HepG2 (cell line): Measurements from ENCODE around the gene NLGN3. TPM values are rescaled to one million over a fixed set of nuclear protein-coding genes. Genes with fewer than 3 reads are reported as not detected.

ENCODE experiments used
- HNRNPLL ChIP-seq: fragments of 200-400 bp; formaldehyde crosslinking; IDR thresholded peaks from 2 replicates; pipeline ENCODE4 v1.6.1; 2017; ENCODE audit warnings: mild to moderate bottlenecking, low read depth, low read length; ENCODE audit not compliant: poor library complexity, severe bottlenecking
- ZBTB40 ChIP-seq, 2 experiments: fragments of 450-650 bp in 1 of 2; sonication (generic) in 1 of 2; formaldehyde crosslinking in 1 of 2; IDR thresholded peaks; 2 replicates each; pipeline versions ENCODE4 v1.6.1 to v1.8.0; 2016 to 2022; ENCODE audit warnings: antibody characterized with exemption in 1 of 2, mild to moderate bottlenecking in 1 of 2, missing genetic modification reagents in 1 of 2
- ZNF274 ChIP-seq: sonication (generic); formaldehyde crosslinking; IDR thresholded peaks from 2 replicates; pipeline ENCODE4 v1.5.1; 2020; ENCODE audit warnings: mild to moderate bottlenecking, missing genetic modification reagents
- polyA plus RNA-seq, 8 experiments: library from polyadenylated mRNA; depleted of rRNA in 3 of 8; stranded (reverse) in 7 of 8; unstranded in 1 of 8; fragments of >200 nt; fragmentation: Illumina TruSeq in 4 of 8; extraction: Trizol in 4 of 8; gene quantifications; 2 replicates each; pipeline versions ENCODE4 v1.2.1 to v1.2.3, GENCODE V29; 2011 to 2016; ENCODE audit warnings: low read depth in 4 of 8, missing spikeins in 1 of 8, mixed read lengths in 1 of 8; ENCODE audit not compliant: insufficient read depth in 1 of 8
- total RNA-seq, 5 experiments: library from RNA; depleted of rRNA; stranded (reverse); fragments of >200 nt; fragmentation: Illumina TruSeq; extraction: Trizol; gene quantifications; 2 replicates each; pipeline ENCODE4 v1.2.3, GENCODE V29; 2016; ENCODE audit warnings: low read depth in 1 of 5

The NLGN3 gene
- total and polyA plus RNA-seq, 2 of the 13 experiments (the other 11 are each of a cell fraction or from before 2014, with no cell fraction given) = 0.04 to 0.16 TPM

- no peak for TF ChIP-seq ZBTB40 (IDR thresholded peaks at IDR 0.05)
- TF ChIP-seq ZBTB40 (CRISPR knock-in tag; IDR thresholded peaks at IDR 0.05) = no peak
- no peak for TF ChIP-seq ZNF274 (CRISPR knock-in tag)
- TF ChIP-seq HNRNPLL = no peak
Observed at GRCh38 chrX:71111141-71111843, 33.3 kb upstream of the NLGN3 start, which contains the start of gene IL2RG (continued).
